Esophagus muscularis mucosa (tissue), 4 donors: ENCODE measurements around the gene PRPH.

Source experiments
- EP300 ChIP-seq: sonication (generic); formaldehyde crosslinking; IDR thresholded peaks from one replicate; pipeline ENCODE4 v1.6.1; 2017; ENCODE audit warnings: antibody characterized with exemption
- POLR2A ChIP-seq: fragments of 450-650 bp; IDR thresholded peaks from one replicate; pipeline ENCODE4 v1.6.1; 2017; ENCODE audit warnings: antibody characterized with exemption, moderate library complexity, mild to moderate bottlenecking, low read depth
- TF ChIP-seq, protein P1 (sequence below), 3 experiments: fragments of 200-600 bp in 2 of 3; fragments of 450-650 bp in 1 of 3; sonication (generic) in 2 of 3; IDR thresholded peaks; one replicate each; pipeline ENCODE4 v1.5.1; 2017 to 2019; ENCODE audit warnings: antibody characterized with exemption in 3 of 3, mild to moderate bottlenecking in 2 of 3, moderate library complexity in 1 of 3

DNA sequence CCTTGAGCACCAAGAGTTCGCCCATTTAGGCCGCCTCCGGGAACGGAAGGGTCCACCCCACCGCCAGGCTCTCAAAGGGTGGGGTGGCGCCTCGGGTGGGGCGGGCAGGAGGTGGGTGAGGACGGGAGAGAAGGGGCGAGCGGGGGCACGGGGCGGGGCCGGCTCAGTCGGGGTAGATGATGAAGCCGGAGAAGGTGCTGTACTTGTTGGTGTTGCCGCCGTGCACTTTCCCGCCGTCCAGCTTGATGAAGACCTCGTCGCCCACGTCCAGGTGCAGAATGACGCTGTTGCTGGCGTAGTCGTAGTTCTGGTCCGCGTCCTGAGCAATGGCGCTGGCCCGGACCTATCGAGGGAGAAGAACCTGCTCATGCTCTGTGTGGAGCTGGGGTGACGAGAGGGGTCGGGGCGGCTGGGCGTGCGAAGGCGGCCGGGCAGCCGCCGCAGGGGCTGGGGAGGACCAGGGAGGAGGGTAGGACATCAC lies 38.0 kb downstream of the PRPH start:
- TF ChIP-seq POLR2A (no peak), EP300 (no peak)
- TF ChIP-seq, protein P1, sequence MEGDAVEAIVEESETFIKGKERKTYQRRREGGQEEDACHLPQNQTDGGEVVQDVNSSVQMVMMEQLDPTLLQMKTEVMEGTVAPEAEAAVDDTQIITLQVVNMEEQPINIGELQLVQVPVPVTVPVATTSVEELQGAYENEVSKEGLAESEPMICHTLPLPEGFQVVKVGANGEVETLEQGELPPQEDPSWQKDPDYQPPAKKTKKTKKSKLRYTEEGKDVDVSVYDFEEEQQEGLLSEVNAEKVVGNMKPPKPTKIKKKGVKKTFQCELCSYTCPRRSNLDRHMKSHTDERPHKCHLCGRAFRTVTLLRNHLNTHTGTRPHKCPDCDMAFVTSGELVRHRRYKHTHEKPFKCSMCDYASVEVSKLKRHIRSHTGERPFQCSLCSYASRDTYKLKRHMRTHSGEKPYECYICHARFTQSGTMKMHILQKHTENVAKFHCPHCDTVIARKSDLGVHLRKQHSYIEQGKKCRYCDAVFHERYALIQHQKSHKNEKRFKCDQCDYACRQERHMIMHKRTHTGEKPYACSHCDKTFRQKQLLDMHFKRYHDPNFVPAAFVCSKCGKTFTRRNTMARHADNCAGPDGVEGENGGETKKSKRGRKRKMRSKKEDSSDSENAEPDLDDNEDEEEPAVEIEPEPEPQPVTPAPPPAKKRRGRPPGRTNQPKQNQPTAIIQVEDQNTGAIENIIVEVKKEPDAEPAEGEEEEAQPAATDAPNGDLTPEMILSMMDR (IDR thresholded peaks at IDR 0.05), result no peak
